ENCODE data around the gene SH2D1B. TPM values are rescaled to one million over a fixed set of nuclear protein-coding genes. Genes with fewer than 3 reads are reported as not detected.

The SH2D1B gene
- total and polyA plus RNA-seq, 2 donors (not counting 1 experiment from before 2014, with no cell fraction given), result 0.15 TPM

- no peak for DNase-seq
- Histone ChIP-seq H3K27me3 (replicated peaks in 1 of 4; ENCODE audit: control extremely low read depth in 1 of 4, control insufficient read depth in 3 of 4, insufficient read depth in 4 of 4, low read length in 3 of 4) (no peaks in the 10 kb centered on the region), H3K4me1 (ENCODE audit: control insufficient read depth in 2 of 2, insufficient read depth in 2 of 2, low read length in 2 of 2) (no peaks in the 10 kb centered on the region), H3K4me2 (replicated peaks; ENCODE audit: low read depth, low read length, poor library complexity, severe bottlenecking) (no peak overlapping the region), H2AFZ (ENCODE audit: insufficient read depth, low read depth, low read length, poor library complexity, severe bottlenecking) (no peak overlapping the region), H3K36me3 (replicated peaks in 1 of 2; ENCODE audit: control extremely low read depth in 1 of 2, control insufficient read depth in 1 of 2, extremely low read depth in 1 of 2, insufficient read depth in 2 of 2, low read length in 1 of 2) (no peaks in the 10 kb centered on the region), H3K4me3 (ENCODE audit: control extremely low read depth in 1 of 5, extremely low read depth in 1 of 5, insufficient read depth in 1 of 5, low read depth in 2 of 5, low read length in 4 of 5) (no peak overlapping the region), H4K20me1 (ENCODE audit: control insufficient read depth, insufficient read depth, low read length, poor library complexity, severe bottlenecking) (no peaks in the 10 kb centered on the region), H3K27ac (ENCODE audit: low read length in 2 of 2) (no peak overlapping the region), H3K9me3 (ENCODE audit: control extremely low read depth in 1 of 3, control insufficient read depth in 2 of 3, insufficient read depth in 1 of 3, low read length in 2 of 3) (no peaks in the 10 kb centered on the region), H3K9ac (ENCODE audit: low read length) (no peak overlapping the region), H3K79me2 (ENCODE audit: control insufficient read depth, insufficient read depth, low read length) (no peaks in the 10 kb centered on the region)
- H3K27me3 Mint-ChIP-seq, result peaks cover 18% of the 10 kb centered on the region
- ATAC-seq (ENCODE audit: low read depth), result no peak
- POLR2A ChIA-PET, result no interaction called here
- peaks cover 5% of the 10 kb centered on the region for H3K4me1 Mint-ChIP-seq
- no peaks in the 10 kb centered on the region for H3K9me3 Mint-ChIP-seq (ENCODE audit: insufficient read depth)
- H3K27ac Mint-ChIP-seq, result no peak overlapping the region
- CTCF ChIA-PET, result no interaction called here
- intact Hi-C loops (cut with micrococcal nuclease), result no loop called here
- H3K4me3 Mint-ChIP-seq, result no peak overlapping the region
- WGBS (ENCODE audit: insufficient coverage), result no CpG with 5 or more reads among the region's 4 CpGs
- no peak for TF ChIP-seq CTCF (IDR thresholded peaks at IDR 0.05)
- TF ChIP-seq EZH2 (IDR thresholded peaks at IDR 0.05; ENCODE audit: borderline replicate concordance, insufficient read depth, low read depth, low read length, poor library complexity, severe bottlenecking), result no peak
Observed at GRCh38 chr1:162366149-162366548, 45.8 kb downstream of the SH2D1B start.

GRCh38 chr1:162365284-162366020, 46.5 kb downstream of the SH2D1B start:
- no peak overlapping the region for H3K27ac ChIP-seq (ENCODE audit: low read length in 2 of 2)
- H3K9ac ChIP-seq (ENCODE audit: low read length), result no peak overlapping the region
- TF ChIP-seq CTCF (IDR thresholded peaks at IDR 0.05) (no peak), EZH2 (IDR thresholded peaks at IDR 0.05; ENCODE audit: borderline replicate concordance, insufficient read depth, low read depth, low read length, poor library complexity, severe bottlenecking) (no peak)
- peaks cover 18% of the 10 kb centered on the region for H3K27me3 Mint-ChIP-seq
- 97% methylated on average over 8 of the region's 10 CpGs for WGBS (ENCODE audit: insufficient coverage)
- no peaks in the 10 kb centered on the region for H3K4me1 ChIP-seq (ENCODE audit: control insufficient read depth in 2 of 2, insufficient read depth in 2 of 2, low read length in 2 of 2)
- no peak overlapping the region for H3K4me3 ChIP-seq (ENCODE audit: control extremely low read depth in 1 of 5, extremely low read depth in 1 of 5, insufficient read depth in 1 of 5, low read depth in 2 of 5, low read length in 4 of 5)
- H3K9me3 ChIP-seq (ENCODE audit: control extremely low read depth in 1 of 3, control insufficient read depth in 2 of 3, insufficient read depth in 1 of 3, low read length in 2 of 3), result no peaks in the 10 kb centered on the region
- no peak for DNase-seq
- intact Hi-C loops (cut with micrococcal nuclease), result no loop called here
- H3K4me3 Mint-ChIP-seq, result no peak overlapping the region
- no peaks in the 10 kb centered on the region for H3K79me2 ChIP-seq (ENCODE audit: control insufficient read depth, insufficient read depth, low read length)
- ATAC-seq (ENCODE audit: low read depth), result no peak
- no peak overlapping the region for H3K4me2 ChIP-seq (replicated peaks; ENCODE audit: low read depth, low read length, poor library complexity, severe bottlenecking)
- POLR2A ChIA-PET, result no interaction called here
- no peak overlapping the region for H3K27ac Mint-ChIP-seq
- no peaks in the 10 kb centered on the region for H3K36me3 ChIP-seq (replicated peaks in 1 of 2; ENCODE audit: control extremely low read depth in 1 of 2, control insufficient read depth in 1 of 2, extremely low read depth in 1 of 2, insufficient read depth in 2 of 2, low read length in 1 of 2)
- H4K20me1 ChIP-seq (ENCODE audit: control insufficient read depth, insufficient read depth, low read length, poor library complexity, severe bottlenecking), result no peaks in the 10 kb centered on the region
- no peak overlapping the region for H2AFZ ChIP-seq (ENCODE audit: insufficient read depth, low read depth, low read length, poor library complexity, severe bottlenecking)
- CTCF ChIA-PET, result no interaction called here
- peaks cover 5% of the 10 kb centered on the region for H3K4me1 Mint-ChIP-seq
- H3K9me3 Mint-ChIP-seq (ENCODE audit: insufficient read depth), result no peaks in the 10 kb centered on the region
- no peaks in the 10 kb centered on the region for H3K27me3 ChIP-seq (replicated peaks in 1 of 4; ENCODE audit: control extremely low read depth in 1 of 4, control insufficient read depth in 3 of 4, insufficient read depth in 4 of 4, low read length in 3 of 4)

Measured in B cell (primary cell).